ENCODE data around the gene DCANP1.

The DCANP1 gene

DNA sequence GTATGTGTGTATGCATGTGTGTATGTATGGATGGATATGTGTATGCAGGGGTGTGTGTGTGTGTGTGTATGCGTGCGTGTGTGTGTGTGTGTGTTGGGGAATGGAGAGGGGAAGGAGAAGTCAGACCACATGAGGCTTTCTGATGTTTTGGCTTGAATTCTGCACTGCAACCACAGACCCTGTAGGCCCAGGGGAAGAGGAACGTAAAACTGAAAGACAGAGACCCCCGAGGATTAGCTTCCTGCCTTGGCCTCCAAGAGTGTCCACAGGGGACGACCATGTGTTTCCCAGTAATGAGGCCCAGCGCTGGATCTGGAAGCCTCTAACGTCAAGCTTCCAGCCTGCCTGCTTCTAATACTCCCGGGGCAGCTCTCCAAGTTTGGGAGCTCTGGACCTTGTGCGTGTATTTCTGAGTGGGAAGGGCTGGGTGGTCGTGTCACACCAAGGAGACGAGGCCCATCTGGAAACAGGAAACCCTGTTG, 5.8 kb downstream of the DCANP1 start:
- no peak for DNase-seq (ENCODE audit: low spot score)

DNA sequence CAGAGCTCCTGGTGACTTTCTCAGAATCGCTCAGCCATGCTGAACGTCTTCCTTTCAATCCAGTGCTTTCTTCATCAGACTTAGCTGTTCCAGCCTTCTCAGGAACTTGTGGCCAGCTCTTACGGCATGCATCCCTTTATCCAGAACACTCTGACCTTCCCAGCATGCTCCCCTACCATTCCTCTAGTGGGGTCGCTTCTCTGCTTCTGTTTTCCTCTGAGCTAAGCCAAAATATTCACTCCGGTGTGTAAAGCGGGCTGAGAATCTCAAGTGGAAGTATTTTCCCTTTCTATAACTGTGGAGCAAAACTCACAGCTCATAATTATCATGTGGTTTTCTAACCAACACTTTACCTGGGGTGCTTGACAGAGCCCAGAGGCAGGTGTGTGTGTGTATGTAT, 6.2 kb downstream of the DCANP1 start:
- no peak for DNase-seq (ENCODE audit: low spot score)

DNA sequence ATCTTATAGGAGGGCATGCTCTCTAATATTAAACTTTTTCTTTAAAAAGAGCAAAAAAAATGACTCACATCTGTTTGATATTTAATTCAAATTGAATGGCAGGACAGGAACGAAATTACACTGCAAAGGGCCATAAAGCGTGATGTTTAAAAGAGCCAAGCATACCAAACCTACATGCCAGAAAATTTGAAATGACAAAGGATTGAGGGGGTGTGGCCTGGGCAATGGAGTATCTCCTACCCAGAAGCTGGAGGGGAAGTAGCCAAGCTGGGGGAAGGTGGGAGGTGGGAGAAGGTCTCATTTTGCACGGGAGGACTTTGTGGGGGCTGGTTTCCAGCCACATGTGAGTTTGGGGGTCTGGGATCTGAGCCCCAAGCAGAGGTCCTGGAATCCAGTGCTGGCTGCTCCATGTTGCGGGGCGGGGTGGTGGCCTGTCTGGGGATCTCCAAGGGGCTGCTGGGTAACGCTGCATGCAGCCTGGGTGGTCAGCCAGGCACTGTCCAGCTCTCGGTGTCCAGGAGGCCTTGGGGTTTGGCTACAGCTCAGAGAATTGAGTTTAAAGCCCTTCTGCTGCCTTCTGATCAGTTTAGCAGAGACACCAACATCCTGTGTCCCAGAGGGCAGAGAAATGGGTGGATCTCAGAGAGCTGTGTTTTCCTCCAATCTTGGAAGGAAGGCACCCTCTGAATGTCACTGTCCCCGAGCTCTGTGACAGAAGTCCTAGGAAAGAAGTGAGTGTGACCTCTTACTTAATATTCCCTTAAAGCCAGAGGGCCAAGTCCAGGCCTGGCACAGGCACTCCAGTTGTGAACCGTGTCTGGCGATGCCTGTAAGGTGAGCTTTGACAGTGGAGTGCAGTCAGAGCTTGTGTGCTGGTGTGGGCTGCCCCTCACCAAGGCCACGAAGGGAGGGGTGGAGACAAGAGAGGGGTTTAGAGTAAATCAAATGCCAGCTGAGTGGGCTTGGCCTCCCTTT, 7.6 kb downstream of the DCANP1 start:
- no peak for DNase-seq (ENCODE audit: low spot score)

DNA sequence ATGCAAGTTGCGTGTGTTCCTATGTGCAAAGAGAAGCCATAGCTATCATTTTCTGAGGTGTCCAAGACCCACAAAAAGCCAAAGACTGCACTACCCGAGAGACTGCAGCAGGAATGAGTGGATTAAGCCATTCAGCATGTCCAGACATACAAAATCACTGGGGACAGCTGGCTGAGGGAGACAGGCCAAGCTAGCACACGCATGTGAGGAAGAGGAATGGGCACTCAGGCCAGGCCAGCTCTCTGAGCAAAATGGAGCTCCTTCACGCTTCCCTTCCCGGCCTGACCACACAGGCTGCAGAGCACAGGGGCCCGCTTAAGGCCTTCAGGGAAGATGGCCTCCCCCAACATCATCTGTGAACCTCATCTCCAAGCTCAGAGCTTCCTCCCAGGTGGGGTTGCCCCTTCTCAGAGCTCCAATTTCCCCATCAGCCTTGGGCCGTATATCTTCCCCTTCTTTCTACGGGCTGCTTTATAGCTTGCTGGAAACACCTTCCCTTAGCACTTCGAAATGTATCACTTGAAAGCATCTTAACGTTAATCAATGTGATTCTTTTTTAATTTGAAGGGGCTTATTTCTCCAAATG, 8.4 kb downstream of the DCANP1 start:
- no peak for DNase-seq (ENCODE audit: low spot score)

DNA sequence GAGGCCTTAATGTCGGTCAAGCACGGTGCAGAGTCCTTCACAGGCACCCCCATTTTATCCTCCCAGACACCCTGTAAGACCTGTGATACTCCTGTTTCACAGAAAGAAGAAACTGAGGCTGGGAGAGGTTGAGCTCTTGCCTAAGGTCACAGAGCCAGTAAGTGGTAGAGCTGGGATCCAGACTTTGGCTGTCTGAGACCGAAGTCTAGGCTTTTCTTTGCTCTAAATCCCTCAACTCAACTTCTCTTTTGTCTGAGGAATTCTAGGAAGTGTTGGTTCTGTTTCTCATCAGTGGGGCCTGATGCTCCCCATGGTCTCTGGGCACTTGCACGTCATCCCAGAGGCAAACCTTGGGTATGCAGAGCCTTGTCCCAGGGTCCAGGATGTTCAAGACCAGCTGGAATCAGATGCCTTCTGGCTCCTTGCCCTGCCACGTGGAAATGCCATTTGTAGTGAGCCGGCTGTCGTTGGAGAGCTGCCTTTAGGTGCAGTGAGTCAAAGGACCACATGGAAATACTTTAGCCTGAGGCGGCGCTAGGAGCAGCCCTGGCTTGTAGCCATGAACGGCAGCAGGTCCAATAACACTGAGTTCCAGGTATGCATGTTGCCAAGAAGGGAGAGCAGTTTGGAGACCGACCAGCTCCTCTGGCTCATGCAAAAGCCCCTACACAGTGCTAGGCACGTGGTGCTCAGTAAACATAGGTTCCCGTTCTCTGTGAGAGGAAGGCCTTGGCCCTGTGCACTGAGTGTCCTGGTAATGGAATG, 9.2 kb downstream of the DCANP1 start:
- peak; percentile 51 for DNase-seq (ENCODE audit: low spot score)

DNA sequence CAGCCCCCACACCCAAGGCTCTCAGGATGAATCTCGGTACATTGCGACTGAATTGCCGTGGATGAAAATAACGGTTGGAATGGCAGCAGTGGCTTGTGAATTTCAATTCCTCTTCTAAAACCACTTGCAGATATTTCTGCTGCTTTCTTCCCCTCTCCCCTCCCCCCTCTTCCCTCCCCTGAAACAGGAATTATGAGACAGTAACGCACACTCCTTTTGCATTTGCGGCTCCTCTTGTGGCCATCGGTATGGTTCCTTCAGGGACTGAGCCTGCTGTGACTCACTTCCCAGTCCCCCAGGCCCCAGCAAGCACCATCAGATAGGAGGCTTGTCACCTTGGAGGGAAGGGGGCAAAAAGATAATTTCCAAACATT, 9.7 kb downstream of the DCANP1 start:
- no peak for DNase-seq (ENCODE audit: low spot score)

DNA sequence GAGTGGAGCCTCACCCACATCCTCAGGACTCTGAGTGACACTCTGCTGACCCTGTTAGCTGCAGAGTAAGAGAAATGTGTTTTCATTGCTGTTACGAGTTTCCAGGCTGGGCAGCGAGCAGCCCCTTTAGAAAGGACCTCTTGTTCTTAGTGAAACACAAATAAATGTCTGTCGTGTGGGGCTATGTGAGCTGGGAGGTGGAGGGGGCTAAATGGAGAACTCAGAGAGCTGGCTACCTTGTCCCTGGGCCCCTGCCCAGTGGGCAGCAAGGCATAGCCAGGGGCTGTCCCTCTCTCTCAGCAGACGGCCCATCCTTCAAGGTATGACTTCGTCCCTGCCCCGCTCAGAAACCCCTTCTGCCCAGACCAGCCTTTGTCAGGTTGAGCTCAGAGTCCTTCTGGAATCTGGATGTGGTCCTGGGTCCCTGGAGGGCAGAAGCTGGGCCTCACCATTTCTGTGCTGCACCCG, 10.2 kb downstream of the DCANP1 start:
- DNase-seq (ENCODE audit: low spot score) = no peak

DNA sequence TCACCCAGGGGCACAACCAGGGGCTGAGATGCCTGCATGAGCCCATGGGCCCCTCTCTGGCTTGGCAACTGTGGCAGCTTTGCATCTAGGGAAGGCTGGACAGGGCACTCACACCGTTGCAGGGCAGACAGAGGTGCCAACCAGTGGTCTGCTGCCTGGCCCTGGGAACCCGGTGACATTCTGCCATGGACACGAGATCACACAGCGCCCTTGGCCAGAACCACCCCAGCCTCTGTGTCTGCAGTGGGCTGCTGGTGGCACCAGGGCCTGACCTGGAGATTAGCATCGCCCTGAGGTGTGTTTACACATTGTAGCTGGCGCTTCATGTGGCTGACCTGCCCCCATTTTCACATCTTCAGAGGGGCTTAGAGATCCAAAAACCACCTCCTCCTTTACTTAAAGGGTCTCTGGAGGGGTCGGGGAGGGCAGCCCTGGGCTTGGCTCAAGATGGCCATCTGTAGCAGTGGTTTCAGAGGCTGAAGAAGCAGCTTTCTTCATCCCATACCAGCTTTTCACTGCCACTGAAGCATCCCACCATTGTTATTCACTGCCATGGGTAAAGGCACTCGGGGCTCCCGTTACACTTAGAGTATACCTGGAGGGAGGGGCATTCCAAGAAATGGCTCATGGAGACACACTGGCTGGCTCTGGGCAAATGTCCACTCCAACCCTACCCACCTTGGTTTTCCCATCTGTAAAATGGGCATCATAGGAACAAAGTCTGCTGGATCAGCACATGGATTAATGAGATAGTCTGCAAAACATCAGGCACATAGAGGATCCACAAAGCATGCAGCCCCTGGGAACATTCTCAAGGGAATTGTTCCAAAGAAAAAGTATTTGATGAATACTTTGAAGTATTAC, 11.4 kb downstream of the DCANP1 start:
- no peak for DNase-seq (ENCODE audit: low spot score)

DNA sequence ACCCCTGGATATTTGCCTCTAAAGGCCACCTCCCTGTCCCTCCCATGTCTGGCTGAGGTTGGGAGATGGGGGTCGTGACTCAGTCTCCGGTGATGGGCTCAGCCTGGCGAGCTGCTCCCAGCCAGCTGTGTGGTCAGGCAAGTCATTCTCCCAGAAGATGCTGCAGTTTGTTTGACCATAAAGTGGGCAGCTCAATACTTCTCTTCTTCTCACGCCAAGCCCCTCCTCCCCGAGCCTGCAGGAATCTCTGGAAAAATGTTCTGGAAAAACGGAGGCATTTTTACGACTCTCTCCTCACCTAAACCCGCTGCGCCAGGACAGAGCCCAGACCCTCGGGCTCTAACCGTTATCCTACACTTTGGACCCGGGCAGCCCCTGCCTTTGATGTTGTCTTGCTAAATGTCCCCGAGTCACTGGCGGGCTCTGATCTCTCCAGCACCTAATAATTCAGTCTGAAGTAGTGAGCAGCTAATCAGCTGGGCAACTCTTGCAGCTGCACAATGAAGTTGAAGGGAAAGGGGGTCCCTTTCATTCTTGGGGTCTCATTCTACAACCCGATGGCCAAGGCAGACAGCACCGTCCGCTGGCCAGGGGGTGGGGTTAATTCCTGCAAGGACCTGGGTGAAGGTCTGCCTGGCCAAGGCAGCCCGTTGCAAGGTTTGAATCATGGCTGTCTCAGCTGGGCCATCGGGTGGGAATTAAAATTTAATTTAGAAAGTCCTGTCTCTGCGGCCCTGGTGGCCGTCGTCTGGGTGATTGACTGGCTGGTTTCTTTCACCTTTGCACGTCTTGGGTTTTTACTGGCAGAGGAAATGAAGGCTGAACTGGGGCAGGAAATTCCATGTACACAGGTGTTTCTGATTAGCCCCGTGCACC, 12.3 kb downstream of the DCANP1 start:
- no peak for DNase-seq (ENCODE audit: low spot score)

DNA sequence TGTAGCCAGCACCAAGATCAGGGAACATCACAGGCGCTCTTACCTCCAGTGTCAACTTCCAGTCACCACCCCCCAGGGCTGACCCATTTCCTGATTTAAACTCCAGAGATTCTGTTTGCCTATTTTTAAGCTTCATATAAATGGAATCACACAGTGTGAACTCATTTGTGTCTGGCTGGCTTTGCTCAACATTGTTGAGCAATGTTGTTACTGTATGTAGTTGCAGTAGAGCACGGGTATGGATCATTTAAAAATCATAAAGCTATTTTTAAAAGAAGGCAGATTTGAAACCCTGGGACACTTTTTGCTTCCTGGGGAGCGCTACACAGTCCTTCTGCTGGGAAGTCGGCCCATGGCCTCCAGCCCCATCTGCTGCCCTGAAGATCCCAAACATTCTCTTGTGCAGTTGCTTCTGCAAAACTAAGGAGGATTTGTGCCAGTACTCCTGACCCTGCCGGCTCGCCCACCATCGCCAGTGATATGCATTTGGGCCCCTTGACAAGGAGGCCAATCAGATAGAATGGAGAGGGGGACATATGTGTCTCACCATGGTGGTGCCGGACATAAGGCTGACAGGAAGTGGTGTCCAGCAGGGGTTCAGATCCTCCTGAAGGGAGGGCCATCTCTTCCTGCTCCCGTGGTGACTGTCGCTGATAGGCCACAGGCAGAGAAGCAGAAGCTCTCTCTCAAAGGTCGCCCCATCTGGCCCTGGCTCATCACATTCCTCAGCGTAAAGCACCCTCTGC, 13.3 kb downstream of the DCANP1 start:
- no peak for DNase-seq (ENCODE audit: low spot score)

DNA sequence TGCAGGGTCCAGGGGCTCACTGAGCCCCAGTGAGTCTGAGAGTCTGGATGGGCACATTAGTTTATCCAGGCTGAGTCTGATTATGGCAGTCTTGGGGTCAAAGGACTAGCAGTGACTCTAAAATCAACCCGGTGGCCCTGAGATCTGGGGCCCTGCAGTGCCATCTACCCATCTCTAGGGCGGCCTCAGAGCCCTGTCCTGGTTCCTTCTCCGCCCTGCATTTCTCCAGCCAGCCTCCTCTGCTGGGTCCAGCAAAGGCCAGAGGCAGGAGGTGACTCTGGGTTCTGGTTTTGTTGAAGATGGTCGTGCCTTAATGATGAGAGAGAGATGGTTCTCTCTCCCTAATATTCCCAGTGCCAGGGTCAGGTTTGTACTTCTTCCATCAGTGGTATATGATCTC, 15.0 kb downstream of the DCANP1 start:
- no peak for DNase-seq (ENCODE audit: low spot score)

DNA sequence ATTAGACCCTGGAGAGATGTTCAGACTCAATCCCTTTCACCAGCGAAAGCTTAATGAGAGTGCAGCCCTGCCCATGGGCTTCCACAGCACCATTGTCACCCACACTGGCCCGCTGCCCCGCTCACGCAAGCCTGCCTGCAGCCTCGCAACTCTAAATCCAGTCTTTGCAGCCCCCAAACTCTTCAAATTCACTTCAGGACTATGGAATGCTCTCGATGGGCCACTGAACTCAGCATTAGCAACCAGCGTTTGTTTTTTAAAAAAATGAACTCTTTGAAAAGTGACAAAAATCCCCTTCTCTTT, 17.1 kb downstream of the DCANP1 start:
- no peak for DNase-seq (ENCODE audit: low spot score)

DNA sequence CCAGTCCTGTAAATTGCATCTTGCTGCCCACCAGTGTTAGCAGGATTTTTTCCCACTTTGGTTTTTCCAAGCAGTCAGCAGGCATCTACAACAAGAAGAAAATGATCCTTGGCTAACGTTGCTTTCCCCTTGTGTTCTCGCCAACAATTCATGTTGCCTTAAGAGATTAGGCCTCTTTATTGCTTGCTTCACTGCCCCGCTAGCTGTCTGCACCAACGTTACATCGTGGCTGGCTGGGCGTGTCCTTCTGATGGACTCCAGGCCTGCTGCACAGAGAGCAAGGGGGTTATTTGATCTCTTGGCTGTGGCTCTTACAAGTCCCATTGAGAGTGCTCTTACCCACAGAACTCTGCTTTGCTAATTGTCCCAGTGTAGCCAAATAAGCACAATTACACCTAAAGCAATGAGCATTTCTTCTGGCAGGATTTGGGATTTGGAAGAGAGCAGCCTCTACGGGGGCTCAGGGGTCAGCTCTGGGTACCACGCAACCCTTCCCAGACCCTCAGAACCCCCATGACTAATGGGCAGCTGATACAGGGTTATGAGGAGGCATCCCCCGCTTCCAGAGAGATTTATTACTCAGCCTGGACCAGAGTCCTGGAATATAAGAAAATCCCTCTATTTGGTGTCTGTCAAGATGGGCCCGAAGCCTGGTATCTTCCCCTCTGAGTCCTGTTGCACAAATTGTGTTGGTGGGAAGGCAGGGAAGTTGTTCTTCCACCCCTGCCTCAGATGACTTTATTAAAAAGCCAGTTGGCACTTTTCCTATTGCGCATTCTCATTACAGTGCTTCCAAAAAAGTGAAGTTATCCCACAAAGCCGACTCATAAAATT, 17.6 kb downstream of the DCANP1 start:
- no peak for DNase-seq (ENCODE audit: low spot score)

DNA sequence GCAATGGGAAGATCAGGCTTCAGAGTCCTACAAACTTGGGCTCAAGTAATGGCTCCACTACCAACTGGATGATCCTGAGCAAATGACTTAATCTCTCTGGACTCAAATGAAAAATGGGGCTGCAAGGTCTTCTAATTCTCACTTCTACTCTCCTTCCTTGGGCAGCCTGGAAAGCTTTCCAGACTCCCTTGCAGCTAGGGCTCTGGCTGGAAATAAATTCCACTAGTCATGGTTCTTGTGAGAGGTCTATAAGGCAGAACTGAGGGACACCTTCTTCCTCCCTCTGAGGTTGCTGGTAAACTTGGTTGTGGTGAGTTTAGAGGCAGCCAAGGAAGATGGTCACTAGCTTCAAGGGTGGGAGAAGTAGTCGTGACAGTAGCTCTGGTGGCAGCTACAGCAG, 18.6 kb downstream of the DCANP1 start:
- DNase-seq (ENCODE audit: low spot score) = no peak

DNA sequence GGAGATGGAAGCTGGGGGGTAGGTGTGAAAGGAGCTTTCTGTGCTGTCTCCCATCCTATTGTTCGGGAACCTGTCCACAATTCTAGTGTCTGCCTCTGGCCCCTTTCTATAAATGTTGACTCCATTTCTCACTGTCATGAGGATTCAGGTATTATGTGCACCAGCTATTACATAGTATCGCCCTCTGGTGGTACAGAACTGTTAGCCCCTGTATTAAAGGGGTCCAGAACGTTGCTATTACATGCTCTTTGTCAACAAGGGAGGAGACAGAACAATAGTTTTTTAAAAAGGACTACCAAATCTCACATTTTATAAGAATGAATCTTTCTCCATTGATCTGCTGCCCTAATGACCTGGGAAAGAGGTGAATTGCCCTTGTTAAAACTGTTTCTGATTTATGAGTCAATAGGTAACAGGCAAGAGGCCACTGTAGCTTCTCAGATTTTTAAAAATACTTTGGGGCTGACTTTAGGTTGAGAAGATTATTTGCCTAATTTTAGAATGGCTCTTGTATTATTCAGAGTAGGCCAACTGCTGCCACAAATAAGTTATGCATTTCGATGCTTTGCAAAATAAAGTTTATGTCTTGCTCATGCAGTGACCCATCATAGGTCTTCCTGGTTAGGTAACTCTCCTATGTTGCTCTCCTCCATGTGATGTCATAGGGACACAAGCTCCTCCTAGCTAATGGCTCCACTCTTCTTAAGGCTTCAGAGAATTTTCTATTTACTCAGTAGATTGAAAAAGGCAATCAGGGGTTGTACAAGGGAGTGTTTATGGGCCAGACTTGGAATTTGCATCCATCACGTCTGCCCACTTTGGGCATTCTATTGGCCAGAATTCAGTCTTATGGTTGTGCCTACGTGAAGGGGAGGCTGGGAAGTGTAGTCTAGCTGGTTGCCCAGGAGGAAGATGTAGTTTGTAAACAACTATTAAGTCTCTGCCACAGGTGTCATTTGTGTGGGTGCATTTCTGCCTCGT, 20.8 kb downstream of the DCANP1 start:
- DNase-seq (ENCODE audit: low spot score) = peak; percentile 72

DNA sequence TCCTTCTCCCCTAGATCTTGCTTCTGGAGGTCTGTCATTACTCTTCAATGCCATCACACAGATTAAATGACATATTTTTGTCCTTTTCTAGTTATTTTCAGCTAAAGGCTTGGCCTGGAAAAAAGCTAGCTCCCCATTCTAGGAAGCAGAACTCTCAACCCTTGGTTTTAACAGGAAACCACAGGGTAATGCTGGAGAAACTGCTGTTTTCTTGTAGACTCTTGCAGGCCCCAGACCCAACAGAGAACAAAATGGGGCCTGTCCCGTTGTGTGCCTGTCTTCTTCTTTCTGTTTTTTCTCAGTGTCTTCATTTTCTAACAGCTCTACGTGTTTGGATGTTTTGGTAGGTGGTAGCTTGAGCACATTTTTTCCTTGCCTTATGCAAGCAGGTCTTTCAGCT, 21.5 kb downstream of the DCANP1 start:
- no peak for DNase-seq (ENCODE audit: low spot score)

DNA sequence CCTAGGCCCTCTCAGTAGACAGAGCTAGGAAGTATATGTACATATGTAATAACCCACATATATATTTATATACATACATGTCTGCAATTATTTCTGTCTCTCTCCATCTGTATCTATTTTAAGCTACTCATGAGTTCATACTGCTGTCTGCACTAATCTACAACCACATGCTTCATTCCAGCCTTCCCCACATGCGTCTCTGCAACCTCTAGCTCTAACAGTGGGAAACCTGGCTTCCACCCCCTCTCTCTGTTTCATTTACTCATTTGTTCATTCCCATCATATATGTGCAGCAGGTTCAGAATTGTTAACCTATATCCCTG, 23.3 kb downstream of the DCANP1 start:
- DNase-seq (ENCODE audit: low spot score) = no peak
